Measurements from ENCODE around the gene SPIRE1. TPM values are rescaled to one million over a fixed set of nuclear protein-coding genes. Genes with fewer than 3 reads are reported as not detected.

SPIRE1 gene
- total RNA-seq, 6 experiments from 2014 or later = 22.2 to 33.7 (median 28.2) TPM

DNA sequence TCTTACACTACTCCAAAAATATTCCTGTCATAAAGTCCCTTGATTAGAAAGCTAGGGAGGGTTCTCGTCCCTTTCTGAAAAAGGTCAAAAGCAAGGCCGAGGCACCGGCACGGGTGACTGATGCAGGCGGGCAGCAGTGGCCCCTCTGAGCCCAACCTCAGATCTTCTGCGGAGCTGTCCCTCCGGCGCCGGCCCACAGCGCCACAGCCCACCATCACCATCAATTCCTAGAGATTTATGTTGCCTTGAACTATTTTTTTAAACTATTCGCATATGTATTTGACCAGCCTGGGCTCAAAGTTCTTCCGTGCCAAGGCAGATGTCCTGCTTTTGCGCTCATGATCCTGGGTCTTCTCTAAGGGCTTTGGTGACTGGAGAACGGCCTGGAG is 223.4 kb downstream of the SPIRE1 start:
- no peak overlapping the region for H3K4me3 Mint-ChIP-seq
- H3K4me1 Mint-ChIP-seq (ENCODE audit: low read depth) = no peaks in the 10 kb centered on the region
- no peaks in the 10 kb centered on the region for H3K9me3 Mint-ChIP-seq
- H3K27ac Mint-ChIP-seq = no peak overlapping the region
- DNase-seq = no peak
- peaks cover 25% of the 10 kb centered on the region for H3K36me3 Mint-ChIP-seq (ENCODE audit: low read depth)
- no peaks in the 10 kb centered on the region; the same call in 1 of the 2 replicates for H3K27me3 Mint-ChIP-seq (ENCODE audit: insufficient read depth)
- TF ChIP-seq, protein P1, sequence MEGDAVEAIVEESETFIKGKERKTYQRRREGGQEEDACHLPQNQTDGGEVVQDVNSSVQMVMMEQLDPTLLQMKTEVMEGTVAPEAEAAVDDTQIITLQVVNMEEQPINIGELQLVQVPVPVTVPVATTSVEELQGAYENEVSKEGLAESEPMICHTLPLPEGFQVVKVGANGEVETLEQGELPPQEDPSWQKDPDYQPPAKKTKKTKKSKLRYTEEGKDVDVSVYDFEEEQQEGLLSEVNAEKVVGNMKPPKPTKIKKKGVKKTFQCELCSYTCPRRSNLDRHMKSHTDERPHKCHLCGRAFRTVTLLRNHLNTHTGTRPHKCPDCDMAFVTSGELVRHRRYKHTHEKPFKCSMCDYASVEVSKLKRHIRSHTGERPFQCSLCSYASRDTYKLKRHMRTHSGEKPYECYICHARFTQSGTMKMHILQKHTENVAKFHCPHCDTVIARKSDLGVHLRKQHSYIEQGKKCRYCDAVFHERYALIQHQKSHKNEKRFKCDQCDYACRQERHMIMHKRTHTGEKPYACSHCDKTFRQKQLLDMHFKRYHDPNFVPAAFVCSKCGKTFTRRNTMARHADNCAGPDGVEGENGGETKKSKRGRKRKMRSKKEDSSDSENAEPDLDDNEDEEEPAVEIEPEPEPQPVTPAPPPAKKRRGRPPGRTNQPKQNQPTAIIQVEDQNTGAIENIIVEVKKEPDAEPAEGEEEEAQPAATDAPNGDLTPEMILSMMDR (IDR thresholded peaks at IDR 0.05) = no peak

DNA sequence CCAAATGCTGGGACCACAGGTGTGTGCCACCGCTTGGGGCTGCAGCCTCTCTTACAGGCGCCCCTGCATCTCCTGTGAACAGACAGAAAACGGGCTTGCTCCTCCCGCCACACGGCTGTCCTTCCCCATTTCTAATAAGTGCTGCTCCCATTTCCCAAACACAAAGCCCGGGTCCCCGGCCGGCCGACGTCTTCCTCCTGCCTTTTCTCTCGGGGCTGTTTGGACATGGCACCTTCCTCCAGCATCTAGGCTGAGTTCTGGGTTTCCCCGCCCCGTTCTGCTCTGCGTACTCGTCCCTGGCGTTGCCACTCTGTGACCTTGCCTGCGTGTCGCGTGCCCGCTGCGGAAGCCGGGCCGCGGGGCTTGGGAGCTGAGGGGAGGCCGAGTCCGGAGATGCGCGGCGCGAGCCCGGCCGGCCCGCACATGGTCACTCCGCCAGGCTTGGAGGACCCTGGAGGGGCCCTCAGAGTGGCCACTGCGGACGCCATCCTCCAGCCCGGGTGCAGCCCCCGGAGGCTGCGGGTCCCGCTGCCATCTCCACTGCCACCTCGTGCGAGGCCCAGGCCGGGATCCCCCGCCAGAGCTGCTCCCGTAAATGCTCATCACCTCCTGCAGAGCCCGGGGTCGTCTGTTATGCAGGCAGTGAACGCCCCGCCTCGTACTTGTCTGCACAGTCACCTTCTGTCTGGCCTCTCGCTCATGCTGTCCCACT is 223.9 kb downstream of the SPIRE1 start:
- Mint-ChIP-seq H3K27ac (no peak overlapping the region), H3K27me3 (ENCODE audit: insufficient read depth) (no peaks in the 10 kb centered on the region; the same call in 1 of the 2 replicates), H3K36me3 (ENCODE audit: low read depth) (peaks cover 25% of the 10 kb centered on the region), H3K4me1 (ENCODE audit: low read depth) (no peaks in the 10 kb centered on the region), H3K9me3 (no peaks in the 10 kb centered on the region), H3K4me3 (no peak overlapping the region)
- no peak for DNase-seq
- TF ChIP-seq, protein P1 (IDR thresholded peaks at IDR 0.05) = no peak

DNA sequence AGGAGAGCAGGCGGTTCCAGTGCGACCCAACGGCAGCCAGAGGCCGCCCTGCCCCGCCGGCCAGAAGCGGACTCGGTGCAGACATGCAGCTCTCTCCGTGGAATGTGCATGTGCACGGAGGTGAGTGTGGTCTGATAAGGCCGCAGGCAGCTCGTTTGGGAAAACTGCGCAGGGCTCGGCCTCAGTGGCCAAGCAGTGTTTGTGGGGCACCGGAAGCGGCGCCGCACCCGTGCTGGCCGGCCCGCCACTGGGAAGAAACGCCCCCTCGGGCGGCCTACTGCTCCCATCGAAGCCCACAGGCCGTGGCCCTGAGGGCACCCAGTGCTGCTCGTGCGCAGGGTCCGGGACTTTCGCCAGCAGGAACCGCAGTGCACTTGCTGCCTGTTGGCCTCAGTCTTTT is 225.0 kb downstream of the SPIRE1 start:
- Mint-ChIP-seq H3K9me3 (no peaks in the 10 kb centered on the region), H3K36me3 (ENCODE audit: low read depth) (peaks cover 16% of the 10 kb centered on the region), H3K4me1 (ENCODE audit: low read depth) (no peaks in the 10 kb centered on the region), H3K4me3 (no peak overlapping the region), H3K27ac (no peak overlapping the region), H3K27me3 (ENCODE audit: insufficient read depth) (no peaks in the 10 kb centered on the region; the same call in 1 of the 2 replicates)
- DNase-seq = no peak
- TF ChIP-seq, protein P1 (IDR thresholded peaks at IDR 0.05) = no peak

DNA sequence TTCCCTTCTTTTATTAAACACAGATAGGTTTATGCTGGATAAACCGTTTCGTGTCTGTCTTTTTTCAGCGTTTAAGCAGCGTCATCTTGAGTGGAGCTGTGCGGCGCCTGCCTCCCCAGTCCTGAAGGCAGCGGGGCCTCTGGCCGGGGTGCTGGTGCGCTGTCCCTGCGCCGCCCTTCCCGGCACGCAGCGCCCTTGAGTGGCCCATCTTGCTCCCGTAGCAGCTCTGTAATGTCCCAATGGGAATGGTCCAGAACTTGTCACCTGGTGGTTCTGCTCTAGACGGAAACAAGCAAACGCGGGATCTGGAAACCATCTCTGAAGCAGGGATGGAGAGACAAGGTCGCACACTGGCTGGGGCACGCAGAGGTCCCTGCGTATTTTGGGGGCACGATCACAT is 225.7 kb downstream of the SPIRE1 start:
- Mint-ChIP-seq H3K27me3 (ENCODE audit: insufficient read depth) (no peaks in the 10 kb centered on the region; the same call in 1 of the 2 replicates), H3K4me1 (ENCODE audit: low read depth) (no peaks in the 10 kb centered on the region), H3K9me3 (no peaks in the 10 kb centered on the region), H3K4me3 (no peak overlapping the region), H3K36me3 (ENCODE audit: low read depth) (peaks cover 16% of the 10 kb centered on the region), H3K27ac (no peak overlapping the region)
- TF ChIP-seq, protein P1 (IDR thresholded peaks at IDR 0.05) = no peak
- DNase-seq = no peak

DNA sequence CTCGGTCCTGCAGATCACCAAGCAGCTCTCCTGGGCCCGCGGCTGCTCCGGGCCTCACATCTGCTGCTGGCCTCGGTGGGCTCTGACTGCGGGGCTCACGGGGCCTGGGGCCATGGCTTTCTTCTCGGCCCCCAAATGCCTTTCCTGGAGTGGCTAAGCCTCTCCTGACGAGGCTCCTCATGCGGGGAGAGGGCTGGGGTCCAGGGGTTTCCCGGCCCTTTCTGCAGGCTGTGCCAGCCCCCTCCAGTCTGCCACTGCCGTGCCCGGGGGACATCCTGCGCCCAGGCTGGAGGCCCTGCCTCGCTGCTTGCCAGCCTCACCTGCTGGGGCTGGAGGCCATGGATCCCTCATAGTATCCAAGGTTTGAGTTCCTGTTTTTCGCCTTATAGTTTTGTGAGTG is 226.3 kb downstream of the SPIRE1 start:
- TF ChIP-seq, protein P1 (IDR thresholded peaks at IDR 0.05) = no peak

More for the DNA sequence above, 226.3 kb downstream of the SPIRE1 start:
- no peak overlapping the region for H3K4me3 Mint-ChIP-seq
- peaks cover 16% of the 10 kb centered on the region for H3K36me3 Mint-ChIP-seq (ENCODE audit: low read depth)
- no peaks in the 10 kb centered on the region for H3K4me1 Mint-ChIP-seq (ENCODE audit: low read depth)
- H3K27me3 Mint-ChIP-seq (ENCODE audit: insufficient read depth) = no peaks in the 10 kb centered on the region; the same call in 1 of the 2 replicates
- no peak overlapping the region for H3K27ac Mint-ChIP-seq
- no peaks in the 10 kb centered on the region for H3K9me3 Mint-ChIP-seq
- no peak for DNase-seq
